HG03095 (cell line): ENCODE results near the gene GGA2.
"Not testable (repeated sequence)": the region's sequence is repeated elsewhere in the genome, so short reads cannot be mapped to it uniquely, and the experiment has no call there.

Experiments
- ATAC-seq: cut with Tn5 transposase; IDR thresholded peaks from one replicate; pipeline ENCODE4 v1.9.1; 2021; ENCODE audit warnings: moderate library complexity; ENCODE audit not compliant: unreplicated experiment

The GGA2 gene

DNA sequence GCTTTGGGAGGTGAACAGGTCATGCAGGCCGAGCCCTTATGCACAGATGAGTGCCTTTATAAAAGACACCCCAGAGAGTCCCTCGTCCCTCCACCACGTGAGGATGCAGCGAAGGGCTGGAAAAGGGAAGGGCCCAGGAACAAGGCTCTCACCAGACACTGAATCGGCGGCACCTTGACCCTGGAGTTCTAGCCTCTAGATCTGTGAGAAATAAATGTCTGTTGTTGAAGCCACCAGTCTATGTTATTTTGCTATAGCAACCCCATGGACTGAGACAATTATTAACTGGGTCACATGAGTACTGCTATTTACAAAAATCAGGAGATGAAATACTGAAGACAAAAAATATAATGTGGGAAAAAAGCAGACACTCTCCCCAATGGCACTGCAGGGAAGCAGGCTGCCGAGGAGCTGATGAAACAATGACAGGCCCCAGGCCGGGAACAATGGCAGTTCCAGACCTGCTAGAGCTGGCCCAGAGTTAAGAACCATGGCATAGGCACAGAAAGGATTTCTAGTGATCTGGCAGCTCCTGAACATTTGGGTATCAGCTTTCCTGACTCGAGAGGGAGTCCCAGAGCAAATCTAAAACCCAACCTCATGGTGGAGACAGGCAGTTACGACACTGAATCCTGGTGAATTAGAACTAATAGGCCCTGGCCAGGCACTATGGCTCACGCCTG, 17.8 kb upstream of the GGA2 start:
- ATAC-seq: no peak

DNA sequence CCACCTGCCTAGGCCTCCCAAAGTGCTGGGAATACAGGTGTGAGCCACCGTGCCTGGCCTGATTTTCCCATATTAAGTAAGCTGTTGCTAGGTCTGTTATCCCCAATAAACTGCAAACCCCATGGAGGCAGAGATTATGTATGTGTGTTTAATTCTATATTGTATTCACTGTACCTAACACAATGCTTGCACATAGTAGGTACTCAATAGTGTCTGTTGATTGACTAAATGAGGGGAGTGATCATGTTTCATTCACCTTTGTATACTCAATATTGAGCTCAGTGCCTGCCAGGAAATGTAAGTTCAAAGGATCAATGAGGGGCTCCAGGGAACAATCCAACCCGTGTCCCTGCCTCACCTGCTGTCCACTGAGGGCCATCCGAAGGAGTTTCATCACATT, 14.6 kb upstream of the GGA2 start:
- ATAC-seq: no peak

DNA sequence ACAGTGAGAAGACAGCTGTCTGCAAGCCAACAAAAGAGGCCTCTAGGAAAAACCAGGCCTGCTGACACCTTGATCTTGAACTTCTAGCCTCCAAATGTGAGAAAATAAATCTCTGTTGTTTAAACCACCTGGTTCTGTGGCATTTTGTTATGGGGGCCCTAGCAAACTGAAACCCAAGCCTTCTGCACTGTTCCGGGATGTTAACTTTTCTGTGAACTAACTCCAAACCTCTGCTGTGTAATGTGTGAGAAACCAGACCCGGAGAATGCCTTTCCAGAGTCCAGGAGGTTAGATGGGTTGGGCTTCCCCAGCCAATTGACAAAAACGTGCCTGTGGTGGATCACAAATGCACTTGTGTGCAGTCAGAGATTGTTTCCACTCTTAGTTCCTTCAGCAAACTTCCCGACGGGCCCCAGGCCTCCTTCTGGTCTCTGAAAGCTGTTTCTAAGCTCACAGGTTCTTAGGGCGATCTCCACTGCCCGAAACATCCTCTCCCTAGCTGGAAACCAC, 13.6 kb upstream of the GGA2 start:
- ATAC-seq: no peak

DNA sequence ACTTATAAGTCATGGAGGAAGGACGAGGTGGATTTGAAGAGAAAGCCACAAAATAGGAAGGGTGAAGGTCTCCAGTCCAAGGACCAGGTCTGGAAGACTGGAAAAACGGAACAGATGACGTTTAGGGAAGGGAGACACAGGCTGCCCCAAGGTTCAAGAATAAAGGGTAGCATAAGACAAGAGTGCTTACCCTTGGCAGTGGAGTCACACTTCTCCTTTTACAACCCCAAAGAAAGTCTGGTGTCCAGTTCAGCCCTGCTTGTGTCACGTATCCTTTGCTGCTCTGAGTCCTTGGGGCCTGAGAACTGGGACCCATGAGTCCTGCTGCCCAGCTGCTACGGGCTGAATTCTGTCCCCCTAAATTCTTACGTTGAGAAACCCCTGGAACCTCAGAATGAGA, 13.0 kb upstream of the GGA2 start:
- no peak for ATAC-seq

DNA sequence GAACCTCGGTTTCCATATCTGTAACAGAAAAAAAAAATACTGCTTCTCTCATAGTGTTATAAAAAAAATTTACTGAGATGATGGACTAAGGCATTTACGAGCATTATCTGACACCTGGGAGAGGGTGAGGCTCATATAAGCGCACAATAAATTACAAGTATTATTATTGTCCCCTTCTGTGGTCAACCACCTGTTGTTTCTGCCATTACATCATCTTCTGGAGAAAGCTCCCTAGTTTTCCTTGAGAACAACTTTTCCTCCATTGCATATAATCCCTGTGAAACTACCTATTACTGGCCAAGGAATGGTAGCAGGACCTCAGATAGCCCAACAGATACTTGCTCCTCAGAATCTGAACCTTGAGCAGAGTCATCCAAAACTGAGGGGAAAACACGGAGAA, 11.7 kb upstream of the GGA2 start:
- ATAC-seq: no peak

DNA sequence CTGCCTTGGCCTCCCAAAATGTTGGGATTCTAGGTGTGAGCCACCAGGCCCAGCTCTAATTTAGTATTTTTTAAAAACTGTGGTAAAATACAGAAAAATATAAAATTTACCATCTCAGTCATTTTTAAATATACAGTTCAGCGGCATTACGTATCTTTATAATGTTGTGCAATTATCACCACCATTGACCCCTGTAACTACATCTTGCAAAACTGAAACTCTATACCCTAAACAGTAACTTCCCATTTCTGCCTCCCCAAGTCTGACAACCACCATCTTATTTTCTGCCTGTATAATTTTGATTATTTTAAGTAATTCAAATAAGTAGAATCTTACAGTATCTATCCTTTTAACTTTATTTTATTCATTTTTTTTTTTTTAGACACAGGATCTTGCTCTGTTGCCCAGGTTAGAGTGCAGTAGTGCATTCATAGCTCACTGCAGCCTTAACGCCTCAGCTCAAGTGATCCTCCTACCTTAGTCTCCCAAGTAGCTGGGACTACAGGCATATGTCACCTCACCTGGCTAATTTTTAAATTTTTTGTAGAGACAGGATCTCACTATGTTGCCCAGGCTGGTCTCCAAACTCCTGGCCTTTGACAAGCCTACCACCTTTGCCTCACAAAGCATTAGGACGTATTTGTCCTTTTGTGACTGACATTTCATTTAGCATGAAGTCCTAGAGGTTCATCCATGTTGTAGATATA, 10.9 kb upstream of the GGA2 start:
- ATAC-seq: no peak

DNA sequence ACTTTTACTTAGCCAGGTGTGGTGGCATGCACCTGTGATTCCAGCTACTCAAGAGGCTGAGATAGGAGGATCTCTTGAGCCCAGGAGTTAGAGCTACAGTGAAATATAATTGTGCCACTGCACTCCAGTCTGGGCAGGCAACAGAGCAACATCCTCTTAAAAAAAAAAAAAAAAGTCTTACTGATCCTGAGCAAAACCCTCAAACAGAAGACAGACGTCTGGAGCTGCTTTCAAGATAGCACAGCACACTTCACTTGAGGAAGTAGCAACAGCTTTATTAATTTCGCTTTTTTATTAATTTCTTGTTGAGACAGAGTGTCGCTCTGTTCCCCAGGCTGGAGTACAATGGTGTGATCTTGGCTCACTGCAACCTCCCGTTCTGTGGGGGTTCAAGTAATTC, 10.2 kb upstream of the GGA2 start:
- no peak for ATAC-seq

DNA sequence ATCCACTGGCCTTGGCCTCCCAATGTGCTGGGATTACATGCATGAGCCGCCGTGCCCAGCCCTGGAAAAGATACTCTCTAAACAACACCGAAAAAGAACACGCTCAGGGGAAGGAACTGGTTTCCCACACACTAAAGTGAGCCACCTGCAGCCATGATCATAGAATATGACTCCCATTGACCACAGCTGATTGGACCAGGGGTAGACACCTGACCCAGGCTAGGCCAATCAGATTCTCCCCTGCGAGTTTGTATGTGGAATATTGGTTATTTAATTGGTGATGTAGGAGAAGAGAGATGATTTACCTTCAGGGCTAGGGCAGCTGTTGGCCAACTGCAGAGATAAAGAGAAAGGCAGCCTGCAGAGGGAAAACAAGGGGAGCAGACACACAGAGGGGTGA, 9.0 kb upstream of the GGA2 start:
- no peak for ATAC-seq

DNA sequence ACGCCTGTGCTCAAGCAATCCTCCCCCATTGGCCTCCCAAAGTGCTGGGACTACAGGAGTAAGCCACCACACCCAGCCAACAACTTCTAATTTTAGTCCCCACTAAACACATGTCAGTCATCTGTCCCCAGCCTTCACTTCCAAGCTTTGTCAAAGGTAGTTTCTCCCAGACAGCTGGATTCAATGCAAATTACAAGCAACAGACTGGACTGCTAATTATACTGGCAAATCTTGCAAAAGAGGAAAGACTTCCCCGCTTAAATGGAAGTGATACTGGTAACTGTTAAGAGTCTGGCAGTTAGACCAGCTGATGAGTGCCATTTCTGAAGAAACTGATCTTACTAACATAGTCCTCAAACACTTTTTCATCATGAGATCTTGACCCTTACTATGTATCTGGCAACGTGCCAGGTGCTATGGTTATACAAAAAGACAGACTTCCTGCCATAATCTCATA, 8.2 kb upstream of the GGA2 start:
- ATAC-seq: no peak

DNA sequence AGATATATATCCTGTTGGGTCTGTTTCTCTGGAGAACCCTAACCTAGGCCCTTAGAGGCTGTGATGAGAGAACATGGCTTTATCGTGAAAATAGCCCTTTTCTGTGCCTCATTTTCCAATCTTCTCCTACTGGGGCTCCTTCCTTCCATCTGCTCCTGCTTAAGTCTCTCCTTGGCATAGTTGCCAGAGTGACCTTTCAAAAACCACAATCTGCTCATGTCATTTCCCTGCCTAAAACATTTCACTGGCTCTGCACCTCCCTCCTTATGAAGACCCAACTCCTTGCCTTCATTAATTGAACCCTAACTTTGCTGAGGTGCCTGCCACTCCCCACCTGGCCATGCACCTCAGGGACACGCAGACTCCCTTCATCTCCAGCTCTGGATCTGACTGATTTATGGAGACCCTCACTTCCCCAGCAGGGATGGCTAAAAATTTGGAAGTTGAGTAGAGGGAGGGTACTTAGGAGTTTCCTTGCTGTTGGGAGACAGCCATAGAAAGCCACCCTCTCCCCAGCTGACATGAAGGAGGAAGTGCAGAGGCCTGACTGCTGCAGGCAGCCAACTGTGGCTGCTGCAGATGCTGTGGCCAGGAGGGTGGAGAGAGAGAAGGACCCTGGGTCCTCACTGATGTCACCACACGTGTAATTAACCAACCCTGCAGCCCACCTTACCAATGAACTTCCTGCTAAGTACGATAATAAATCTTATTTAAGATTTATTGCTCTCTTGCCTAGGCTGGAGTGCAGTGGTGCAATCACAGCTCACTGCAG, 6.3 kb upstream of the GGA2 start:
- ATAC-seq: no peak

DNA sequence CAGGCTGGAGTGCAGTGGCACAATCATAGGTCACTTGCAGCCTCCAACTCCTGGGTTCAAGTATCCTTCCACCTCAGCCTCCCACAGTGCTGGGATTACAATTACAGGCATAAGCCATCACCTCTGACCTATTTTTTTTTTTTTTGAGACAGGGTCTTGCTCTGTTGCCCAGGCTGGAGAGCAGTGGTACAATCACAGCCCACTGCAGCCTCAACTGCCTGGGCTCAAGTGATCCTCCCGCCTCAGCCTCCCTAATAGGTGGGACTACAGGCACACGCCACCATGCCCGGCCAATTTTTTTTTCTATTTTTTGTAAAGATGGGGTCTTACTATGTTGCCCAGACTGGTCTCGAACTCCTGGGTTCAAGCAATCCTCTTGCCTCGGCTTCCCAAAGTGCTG, 5.6 kb upstream of the GGA2 start:
- ATAC-seq: no peak

DNA sequence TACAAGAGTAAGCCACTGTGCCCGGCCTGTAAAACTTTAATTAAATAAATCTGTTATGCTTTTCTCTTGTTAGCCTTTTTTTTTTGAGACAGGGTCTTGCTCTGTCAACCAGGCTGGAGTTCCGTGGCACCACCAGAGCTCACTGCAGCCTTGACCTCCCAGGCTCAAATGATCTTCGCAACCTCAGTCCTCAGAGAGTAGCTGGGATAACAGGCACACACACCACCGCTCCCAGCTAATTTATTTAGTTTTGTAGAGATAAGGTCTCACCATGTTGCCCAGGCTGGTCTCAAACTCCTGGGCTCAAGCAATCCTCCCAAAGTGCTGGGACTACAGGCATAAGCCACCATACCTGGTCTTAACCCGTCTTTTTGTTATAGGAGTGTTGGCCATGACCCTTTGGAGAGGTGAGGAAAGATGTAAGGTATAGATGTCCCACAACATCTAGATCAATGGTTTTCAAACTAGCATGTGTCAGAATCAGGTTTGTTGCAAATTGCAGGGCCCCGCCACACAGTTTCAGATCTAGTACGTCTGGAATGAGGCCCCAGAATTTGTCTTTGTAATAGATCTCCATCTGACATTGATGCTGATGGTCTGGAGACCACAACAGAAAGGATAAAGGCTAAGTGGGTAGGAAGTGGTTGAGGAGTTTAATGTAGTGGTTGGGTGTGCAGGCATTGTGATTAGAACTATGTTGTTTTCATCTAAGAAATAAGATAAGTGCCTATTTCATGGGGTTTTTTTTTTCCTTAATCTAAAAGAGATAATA, 4.3 kb upstream of the GGA2 start:
- ATAC-seq: no peak

DNA sequence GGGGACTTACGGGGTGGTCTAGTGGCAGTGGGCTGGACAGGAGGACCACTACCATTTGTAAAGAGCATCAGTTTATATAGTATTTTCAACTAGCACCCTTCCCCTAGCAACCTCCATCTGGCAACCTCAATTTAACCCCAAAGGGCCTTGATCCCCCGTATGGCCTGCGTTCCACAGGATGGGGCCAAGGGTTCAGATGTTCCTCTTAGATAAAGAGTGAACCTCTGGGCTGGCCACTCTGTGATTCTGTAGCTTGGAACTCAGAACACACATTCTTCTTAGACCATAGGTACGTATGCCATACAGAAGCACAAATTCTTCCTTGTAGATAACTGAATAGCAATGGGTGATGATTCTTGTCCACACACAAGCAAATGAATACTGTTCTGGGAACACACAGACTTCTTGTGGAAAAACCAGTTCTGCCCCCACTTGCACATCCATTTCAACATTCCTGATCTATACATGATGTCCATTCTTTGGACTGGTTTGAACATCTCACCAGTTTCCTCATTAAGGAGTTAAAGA, 1.9 kb upstream of the GGA2 start:
- no peak for ATAC-seq

DNA sequence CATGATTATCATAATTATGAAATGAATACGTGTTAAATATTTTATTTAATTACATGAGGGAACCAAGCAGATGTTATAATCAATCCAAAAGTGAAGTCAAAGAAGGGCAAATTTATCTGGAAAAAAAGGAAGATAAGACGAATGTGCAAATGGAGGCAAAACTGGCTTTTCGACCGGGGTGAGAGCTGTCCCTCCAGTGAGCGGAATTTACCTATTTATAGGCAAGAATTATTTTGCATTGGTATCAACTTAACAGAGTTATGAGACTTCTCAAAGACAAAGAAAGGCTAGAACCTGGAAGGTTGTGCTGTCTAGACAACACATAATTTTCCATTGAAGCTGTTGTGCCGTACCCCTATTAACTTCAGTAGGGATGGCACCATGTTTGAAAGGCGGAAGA, 1.4 kb upstream of the GGA2 start:
- no peak for ATAC-seq

DNA sequence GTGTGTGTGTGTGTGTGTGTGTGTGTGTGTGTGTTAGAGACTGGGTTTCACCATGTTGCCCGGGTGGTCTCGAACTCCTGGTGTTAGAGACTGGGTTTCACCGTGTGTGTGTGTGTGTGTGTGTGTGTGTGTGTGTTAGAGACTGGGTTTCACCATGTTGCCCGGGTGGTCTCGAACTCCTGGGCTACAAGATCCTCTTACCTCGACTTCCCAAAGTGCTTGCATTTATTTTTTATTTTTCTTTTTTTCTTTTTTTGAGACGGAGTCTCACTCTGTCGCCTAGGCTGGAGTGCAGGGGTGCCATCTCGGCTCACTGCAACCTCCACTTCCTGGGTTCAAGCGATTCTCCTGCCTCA, 599 bp upstream of the GGA2 start:
- ATAC-seq: not testable (repeated sequence)

DNA sequence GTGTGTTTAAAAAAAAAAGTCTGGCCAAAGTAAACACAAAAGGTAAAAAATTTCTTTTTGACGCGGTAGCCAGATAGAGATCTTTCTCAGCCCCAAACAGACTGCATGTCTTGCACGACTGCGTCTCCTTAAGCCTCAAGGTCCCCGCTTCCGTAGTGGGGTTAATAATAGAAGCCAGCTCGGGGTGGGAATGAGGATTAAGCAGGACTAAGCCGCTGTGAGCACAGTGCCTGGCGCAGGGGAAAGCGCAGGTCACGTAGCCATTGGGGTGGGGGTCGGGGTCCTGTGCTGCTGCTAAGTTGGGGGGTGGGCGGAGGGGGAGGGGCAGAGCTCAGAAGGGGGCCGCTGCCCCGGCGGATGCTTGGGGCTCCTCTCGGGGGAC, 521 bp downstream of the GGA2 start:
- no peak for ATAC-seq

DNA sequence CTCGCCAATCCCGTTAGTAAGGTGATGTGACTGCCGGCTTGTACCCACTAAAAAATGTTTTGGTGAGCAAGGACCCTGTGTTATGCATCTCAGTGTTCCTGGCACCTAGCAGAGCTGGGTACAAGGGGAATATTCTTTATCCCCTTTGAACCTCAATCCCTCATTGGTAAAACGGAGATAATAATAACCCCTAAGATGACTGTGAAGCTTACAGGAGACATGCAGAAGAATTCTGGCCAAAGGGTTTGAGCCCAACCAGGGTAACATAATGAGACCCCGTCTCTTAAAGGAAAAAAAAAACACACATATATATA, 896 bp downstream of the GGA2 start:
- no peak for ATAC-seq

DNA sequence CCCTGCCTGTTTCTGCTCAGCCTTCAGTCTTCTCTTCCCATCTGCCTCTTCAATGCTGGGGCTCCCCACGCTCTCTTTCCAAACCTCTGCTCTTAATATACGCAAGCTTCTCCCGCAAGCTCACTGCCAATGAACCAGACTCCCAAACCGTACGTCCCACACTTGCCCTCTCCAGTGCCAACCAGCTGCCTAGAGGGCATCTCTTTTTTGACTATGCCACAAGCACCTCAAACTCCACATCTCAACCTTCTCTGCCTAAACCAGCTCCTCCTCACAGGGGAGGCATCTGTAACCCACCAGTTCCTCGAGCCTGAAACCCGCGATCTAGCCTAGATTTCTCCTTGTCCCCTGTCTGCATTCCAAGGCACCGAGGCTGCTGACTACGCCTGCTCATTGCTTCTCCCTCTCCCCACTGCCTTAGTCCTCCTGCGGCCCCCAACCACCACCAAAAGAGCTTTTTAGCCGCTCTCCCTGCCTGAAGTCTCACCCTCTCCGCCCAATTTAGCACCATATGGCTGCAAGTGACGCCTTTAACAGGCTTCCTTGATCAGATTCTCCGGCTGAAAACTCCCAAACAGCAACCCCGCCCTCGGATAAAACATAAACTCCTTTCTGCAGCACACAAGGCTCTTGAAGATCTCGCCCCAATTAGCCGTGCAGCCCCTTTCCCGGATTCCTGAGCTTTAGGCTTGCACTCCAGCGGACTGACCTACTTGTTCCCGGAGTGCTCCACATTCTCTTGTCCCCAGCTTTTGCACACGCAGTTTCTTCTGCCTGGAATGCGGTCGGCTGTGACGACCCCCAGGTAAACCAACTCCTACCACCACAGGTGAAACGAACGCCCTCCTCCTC, 1.5 kb downstream of the GGA2 start:
- no peak for ATAC-seq

DNA sequence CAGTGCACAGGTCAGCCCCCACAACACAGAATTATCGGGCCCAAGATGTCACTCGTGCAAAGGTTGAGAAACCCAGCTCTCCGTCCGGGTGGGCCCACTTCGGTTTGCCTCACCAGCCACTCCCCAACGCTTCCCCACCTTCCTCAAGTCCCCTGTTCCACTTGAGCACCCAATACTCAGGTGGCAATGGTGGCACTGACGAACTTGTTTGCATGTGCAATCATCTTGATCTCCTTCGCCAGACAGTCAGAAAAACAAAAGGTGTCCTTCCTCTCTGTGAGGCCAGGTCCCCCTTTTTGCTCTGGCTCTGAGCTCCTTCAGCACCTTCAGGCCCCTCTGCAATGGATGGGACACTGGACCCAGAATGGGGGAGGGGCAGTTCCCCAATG, 3.7 kb downstream of the GGA2 start:
- no peak for ATAC-seq
